Panc1 (cell line): Measurements from ENCODE around the gene FANCD2OS. TPM values are rescaled to one million over a fixed set of nuclear protein-coding genes. Genes with fewer than 3 reads are reported as not detected.

ENCODE experiments used
- ATAC-seq: fragments of 200-7000 bp; cut with Tn5 transposase; 2 replicates; pipeline ENCODE4 v1.9.1; 2020; ENCODE audit warnings: mild to moderate bottlenecking, moderate library complexity
- Bru-seq: library from RNA; stranded (reverse); fragments of 400-500 nt; gene quantifications from one replicate; lab custom pipeline; 2021; lab: Mats Ljungman, UMichigan
- BruChase-seq, 2 experiments: library from RNA; stranded (reverse); fragments of 400-500 nt; gene quantifications; one replicate each; lab custom pipeline; 2021; lab: Mats Ljungman, UMichigan
- BruUV-seq: library from RNA; stranded (reverse); fragments of 400-500 nt; replicated peaks from 2 replicates; lab custom pipeline; 2021; lab: Mats Ljungman, UMichigan
- CTCF ChIA-PET: fragments of 300-600 bp; sonication (Branson Sonifier 250); formaldehyde crosslinking; loops from one replicate; lab custom pipeline; 2022; ENCODE audit warnings: antibody characterized with exemption; lab: Charles Lee
- POLR2A ChIA-PET: fragments of 300-600 bp; sonication (Branson Sonifier 250); formaldehyde crosslinking; loops from one replicate; lab custom pipeline; 2022; ENCODE audit warnings: antibody characterized with exemption; lab: Charles Lee
- DNase-seq: peaks from one replicate; pipeline ENCODE4 v3.0.0-alpha.2; 2010; ENCODE audit warnings: low read depth, low spot score
- H3K27ac ChIP-seq: 2 replicates; pipeline ENCODE4 v1.5.1; 2011; ENCODE audit warnings: mild to moderate bottlenecking, low read length, inconsistent platforms
- H3K27me3 ChIP-seq: fragments of 200-500 bp; sonication (Bioruptor generic); 2 replicates; pipeline ENCODE4 v1.6.0; 2014; ENCODE audit warnings: low read length, inconsistent platforms; ENCODE audit not compliant: control insufficient read depth, insufficient read depth
- H3K36me3 ChIP-seq: fragments of 200-500 bp; sonication (Bioruptor generic); 2 replicates; pipeline ENCODE4 v1.5.1; 2014; ENCODE audit warnings: inconsistent platforms, mild to moderate bottlenecking, low read length, moderate library complexity; ENCODE audit not compliant: control insufficient read depth, insufficient read depth
- H3K4me1 ChIP-seq: 2 replicates; pipeline ENCODE4 v1.5.1; 2011; ENCODE audit warnings: inconsistent platforms, mild to moderate bottlenecking, low read length, moderate library complexity; ENCODE audit not compliant: control insufficient read depth, insufficient read depth
- H3K4me3 ChIP-seq, 2 experiments: 2 replicates each; pipeline ENCODE4 v1.5.1; 2011 to 2012; ENCODE audit warnings: low read depth in 2 of 2, low read length in 2 of 2, mild to moderate bottlenecking in 2 of 2, inconsistent platforms in 1 of 2, moderate library complexity in 1 of 2
- H3K9me3 ChIP-seq: fragments of 200-500 bp; sonication (Bioruptor generic); 2 replicates; pipeline ENCODE4 v1.5.1; 2014; ENCODE audit warnings: low read depth, mild to moderate bottlenecking, inconsistent platforms, low read length, moderate library complexity; ENCODE audit not compliant: control insufficient read depth, insufficient read depth
- CTCF ChIP-seq: fragments of 450-650 bp; IDR thresholded peaks from 2 replicates; pipeline ENCODE4 v1.5.1; 2017; ENCODE audit warnings: mild to moderate bottlenecking
- POLR2AphosphoS5 ChIP-seq: IDR thresholded peaks from 2 replicates; pipeline ENCODE4 v1.6.1; 2012; ENCODE audit warnings: mild to moderate bottlenecking, low read depth, low read length, moderate library complexity
- REST ChIP-seq, 2 experiments: IDR thresholded peaks; 2 replicates each; pipeline ENCODE4 v1.6.1; 2011 to 2012; ENCODE audit warnings: low read depth in 2 of 2, control low read depth in 1 of 2, low read length in 1 of 2, mild to moderate bottlenecking in 1 of 2, moderate library complexity in 1 of 2; ENCODE audit not compliant: insufficient read depth in 1 of 2
- SIN3A ChIP-seq: IDR thresholded peaks from 2 replicates; pipeline ENCODE4 v1.6.1; 2012; ENCODE audit warnings: low read depth, mild to moderate bottlenecking, low read length, moderate library complexity, borderline replicate concordance; ENCODE audit not compliant: insufficient read depth
- TCF7L2 ChIP-seq: IDR thresholded peaks from 2 replicates; pipeline ENCODE4 v1.6.1; 2011; ENCODE audit warnings: mild to moderate bottlenecking, low read depth, low read length, inconsistent platforms
- in situ Hi-C: cut with HindIII; loops from 2 replicates; pipeline ENCODE4 v1.10.0; 2016; ENCODE audit warnings: low sequenced_read_pairs, low pct_unique_long_range_greater_than_20kb
- intact Hi-C: fragments of 100-400 bp; cut with micrococcal nuclease; formaldehyde crosslinking; loops from one replicate; pipeline ENCODE4 v1.10.0; 2022; ENCODE audit not compliant: unreplicated experiment
- long read RNA-seq: library from polyadenylated mRNA; unstranded; transcript quantifications from one replicate; pipeline ENCODE4 v2.0.0, GENCODE V29; 2021; ENCODE audit not compliant: unreplicated experiment
- polyA plus RNA-seq: library from polyadenylated mRNA; unstranded; fragments of >200 nt; gene quantifications from one replicate; pipeline ENCODE4 v1.2.1, GENCODE V29; 2012; ENCODE audit warnings: missing spikeins; ENCODE audit not compliant: insufficient read length
- total RNA-seq: library from RNA; stranded (reverse); gene quantifications from one replicate; pipeline ENCODE4 v1.2.1, GENCODE V29; 2021; ENCODE audit not compliant: unreplicated experiment

Gene FANCD2OS
- not detected for total RNA-seq
- polyA plus RNA-seq: not detected
- Bru-seq, nascent RNA: not detected
- BruChase-seq, experiment 1, labeled RNA remaining after a 2-hour chase: not detected
- BruChase-seq, experiment 2, labeled RNA remaining after a 6-hour chase: not detected
- long read RNA-seq, partial matches to known transcripts: 0 of 2 reads
- long read RNA-seq, other reads (novel, unspliced or antisense): 2 of 2 reads

- DNase-seq (no peak), ATAC-seq (no peak)
- in situ Hi-C loops (no loop called here), intact Hi-C loops (no loop called here)
- no TSS peak for BruUV-seq
- CTCF ChIA-PET: no interaction called here
- Histone ChIP-seq H3K4me1 (no peaks in the 10 kb centered on the region), H3K27ac (no peak within 1 kb of the TSS), H3K4me3 (no peak within 1 kb of the TSS), H3K27me3 (no peaks in the 10 kb centered on the region), H3K36me3 (no peaks in the 10 kb centered on the region), H3K9me3 (no peaks in the 10 kb centered on the region)
- POLR2A ChIA-PET: no interaction called here
- TF ChIP-seq REST (IDR thresholded peaks at IDR 0.05; ENCODE audit: insufficient read depth in 1 of 2, low read depth in 2 of 2, low read length in 1 of 2) (no peak), POLR2AphosphoS5 (no peak), SIN3A (no peak), TCF7L2 (no peak), CTCF (no peak)
Observed at GRCh38 chr3:10108091-10108490, at the start of gene FANCD2OS. Gene FANCD2OS (minus strand): TSS chr3:10108255. CDS start chr3:10104774, 3,481 bp downstream.

GRCh38 chr3:10157031-10157430, 49.0 kb upstream of the FANCD2OS start:
- no peak for TF ChIP-seq POLR2AphosphoS5
- no TSS peak for BruUV-seq
- ATAC-seq (no peak), DNase-seq (no peak)
- Histone ChIP-seq H3K4me3 (no peak overlapping the region), H3K27me3 (no peaks in the 10 kb centered on the region), H3K27ac (no peak overlapping the region), H3K4me1 (no peaks in the 10 kb centered on the region), H3K36me3 (no peaks in the 10 kb centered on the region; the same call in 1 of the 2 replicates), H3K9me3 (no peaks in the 10 kb centered on the region)
- ChIA-PET POLR2A (interaction anchor here (0.6 kb wide), 1 partner anchor 163 kb away, joined by 5 read pairs; no protein-coding TSS in a partner anchor), CTCF (no interaction called here)
- intact Hi-C loops (no loop called here), in situ Hi-C loops (no loop called here)

- no peak overlapping the region for H3K27ac ChIP-seq
- no peak for ATAC-seq
- no peaks in the 10 kb centered on the region for H3K9me3 ChIP-seq
- no peak overlapping the region for H3K4me3 ChIP-seq
- in situ Hi-C loops (no loop called here), intact Hi-C loops (no loop called here)
- BruUV-seq: no TSS peak
- ChIA-PET CTCF (no interaction called here), POLR2A (interaction anchor here (0.6 kb wide), 1 partner anchor 209 kb away, joined by 3 read pairs; no protein-coding TSS in a partner anchor)
- H3K36me3 ChIP-seq: peaks cover 5% of the 10 kb centered on the region; the same call in 1 of the 2 replicates
- no peaks in the 10 kb centered on the region for H3K4me1 ChIP-seq
- no peaks in the 10 kb centered on the region for H3K27me3 ChIP-seq
- no peak for DNase-seq
- no peak for TF ChIP-seq POLR2AphosphoS5
- no peak for TF ChIP-seq REST (IDR thresholded peaks at IDR 0.05; ENCODE audit: insufficient read depth in 1 of 2, low read depth in 2 of 2, low read length in 1 of 2)
- TF ChIP-seq CTCF: no peak
- TF ChIP-seq SIN3A: no peak
- no peak for TF ChIP-seq TCF7L2
Observed at GRCh38 chr3:10155658-10156057, 47.6 kb upstream of the FANCD2OS start.
